Endometrial microvascular endothelial cells (primary cell): Measurements from ENCODE around the gene CMTM7. TPM values are rescaled to one million over a fixed set of nuclear protein-coding genes. Genes with fewer than 3 reads are reported as not detected.

Experiments used
- in situ Hi-C: cut with HindIII; loops from 2 replicates; pipeline ENCODE4 v1.10.0; 2017; ENCODE audit warnings: low sequenced_read_pairs, low pct_unique_long_range_greater_than_20kb; ENCODE audit errors: inconsistent ontology term
- total RNA-seq: library from RNA; depleted of rRNA; stranded (reverse); fragments of >200 nt; gene quantifications from one replicate; pipeline ENCODE4 v1.2.3, GENCODE V29; 2015; ENCODE audit errors: inconsistent ontology term

Gene CMTM7
- total RNA-seq, 1 donor from 2014 or later = 40.7 TPM

GRCh38 chr3:32406486-32407408 is 15.1 kb downstream of the CMTM7 start:
- in situ Hi-C loops = no loop called here

GRCh38 chr3:32410367-32411246 is 19.0 kb downstream of the CMTM7 start:
- in situ Hi-C loops = no loop called here

GRCh38 chr3:32411442-32411841 is 19.8 kb downstream of the CMTM7 start:
- in situ Hi-C loops = no loop called here

GRCh38 chr3:32412887-32413286 is 21.2 kb downstream of the CMTM7 start:
- in situ Hi-C loops = no loop called here

- in situ Hi-C loops = no loop called here
Observed at GRCh38 chr3:32413845-32414521, 22.3 kb downstream of the CMTM7 start.

- in situ Hi-C loops = no loop called here
Observed at GRCh38 chr3:32414522-32415202, 23.0 kb downstream of the CMTM7 start.

- in situ Hi-C loops = no loop called here
Observed at GRCh38 chr3:32419742-32420125, 28.1 kb downstream of the CMTM7 start.

GRCh38 chr3:32420126-32421038 is 28.7 kb downstream of the CMTM7 start:
- in situ Hi-C loops = no loop called here

GRCh38 chr3:32421185-32421584 is 29.5 kb downstream of the CMTM7 start:
- in situ Hi-C loops = no loop called here

- in situ Hi-C loops = no loop called here
Observed at GRCh38 chr3:32421991-32422859, 30.6 kb downstream of the CMTM7 start.

GRCh38 chr3:32422943-32423342 is 31.3 kb downstream of the CMTM7 start:
- in situ Hi-C loops = no loop called here

GRCh38 chr3:32423534-32423933 is 31.9 kb downstream of the CMTM7 start:
- in situ Hi-C loops = no loop called here

- in situ Hi-C loops = no loop called here
Observed at GRCh38 chr3:32423956-32424557, 32.4 kb downstream of the CMTM7 start.

GRCh38 chr3:32424581-32425250 is 33.1 kb downstream of the CMTM7 start:
- in situ Hi-C loops = loop anchor here (25.0 kb wide), 1 partner anchor 237 kb away; no protein-coding TSS in a partner anchor

GRCh38 chr3:32428092-32429068 is 36.7 kb downstream of the CMTM7 start:
- in situ Hi-C loops = loop anchor here (25.0 kb wide), 1 partner anchor 241 kb away; no protein-coding TSS in a partner anchor
